C4-2B (cell line): ENCODE data around the gene INPP5K.
"Not testable (repeated sequence)": the region's sequence is repeated elsewhere in the genome, so short reads cannot be mapped to it uniquely, and the experiment has no call there.

Source experiments
- H3K27ac ChIP-seq: fragments of 450-650 bp; 2 replicates; pipeline ENCODE4 v1.5.1; 2017
- ZFX ChIP-seq: fragments of 450-650 bp; IDR thresholded peaks from 2 replicates; pipeline ENCODE4 v1.6.1; 2017
- TF ChIP-seq, protein P1 (sequence below): fragments of 450-650 bp; conservative IDR thresholded peaks from 2 replicates; pipeline ENCODE4 v1.5.1; 2017; ENCODE audit warnings: mild to moderate bottlenecking

INPP5K gene

DNA sequence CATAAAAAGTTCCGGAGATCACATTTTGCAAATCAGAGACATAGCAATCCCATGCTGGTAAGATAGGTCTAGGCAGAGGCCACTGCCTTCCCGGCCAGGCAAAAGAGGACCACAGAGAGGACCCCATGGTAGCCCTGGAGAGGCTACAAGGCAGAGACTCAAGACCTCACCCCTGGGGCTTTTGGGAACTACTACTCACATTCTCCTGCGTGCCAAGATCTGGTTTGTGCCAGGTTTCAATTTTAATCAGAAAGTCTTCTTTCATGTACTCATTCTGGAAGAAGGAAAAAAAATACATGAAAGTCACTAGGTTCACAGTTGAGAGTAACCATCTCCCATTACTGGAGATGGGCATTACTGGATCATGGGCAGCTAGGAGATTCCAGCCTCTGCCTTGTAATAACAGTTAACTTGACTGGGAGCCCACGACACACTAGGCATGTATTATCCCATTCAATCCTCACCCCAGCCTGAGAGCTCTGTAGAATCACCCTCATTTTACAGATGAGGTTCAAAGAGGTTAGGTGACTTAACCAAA lies 25.0 kb upstream of the INPP5K start:
- no peak overlapping the region for H3K27ac ChIP-seq

DNA sequence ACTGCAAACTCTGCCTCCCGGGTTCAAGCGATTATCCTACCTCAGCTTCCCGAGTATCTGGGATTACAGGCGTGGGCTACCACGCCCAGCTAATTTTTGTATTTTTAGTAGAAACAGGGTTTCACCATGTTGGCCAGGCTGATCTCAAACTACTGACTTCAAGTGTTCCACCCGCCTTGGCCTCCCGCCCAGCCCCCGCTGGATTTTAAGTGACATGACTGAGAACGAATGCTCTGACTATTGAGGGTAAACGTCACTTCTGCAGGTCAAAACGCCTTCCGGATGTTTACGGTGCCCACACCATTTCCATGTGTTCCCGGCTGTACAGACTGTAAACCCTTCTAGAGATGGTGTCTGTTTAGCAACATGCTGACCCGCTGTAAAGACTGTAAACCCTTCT lies 23.4 kb upstream of the INPP5K start:
- no peak overlapping the region for H3K27ac ChIP-seq
- TF ChIP-seq ZFX = no peak
- TF ChIP-seq, protein P1, sequence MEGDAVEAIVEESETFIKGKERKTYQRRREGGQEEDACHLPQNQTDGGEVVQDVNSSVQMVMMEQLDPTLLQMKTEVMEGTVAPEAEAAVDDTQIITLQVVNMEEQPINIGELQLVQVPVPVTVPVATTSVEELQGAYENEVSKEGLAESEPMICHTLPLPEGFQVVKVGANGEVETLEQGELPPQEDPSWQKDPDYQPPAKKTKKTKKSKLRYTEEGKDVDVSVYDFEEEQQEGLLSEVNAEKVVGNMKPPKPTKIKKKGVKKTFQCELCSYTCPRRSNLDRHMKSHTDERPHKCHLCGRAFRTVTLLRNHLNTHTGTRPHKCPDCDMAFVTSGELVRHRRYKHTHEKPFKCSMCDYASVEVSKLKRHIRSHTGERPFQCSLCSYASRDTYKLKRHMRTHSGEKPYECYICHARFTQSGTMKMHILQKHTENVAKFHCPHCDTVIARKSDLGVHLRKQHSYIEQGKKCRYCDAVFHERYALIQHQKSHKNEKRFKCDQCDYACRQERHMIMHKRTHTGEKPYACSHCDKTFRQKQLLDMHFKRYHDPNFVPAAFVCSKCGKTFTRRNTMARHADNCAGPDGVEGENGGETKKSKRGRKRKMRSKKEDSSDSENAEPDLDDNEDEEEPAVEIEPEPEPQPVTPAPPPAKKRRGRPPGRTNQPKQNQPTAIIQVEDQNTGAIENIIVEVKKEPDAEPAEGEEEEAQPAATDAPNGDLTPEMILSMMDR = no peak

More for the DNA sequence above, 25.0 kb upstream of the INPP5K start:
- no peak for TF ChIP-seq ZFX
- TF ChIP-seq, protein P1 = no peak

DNA sequence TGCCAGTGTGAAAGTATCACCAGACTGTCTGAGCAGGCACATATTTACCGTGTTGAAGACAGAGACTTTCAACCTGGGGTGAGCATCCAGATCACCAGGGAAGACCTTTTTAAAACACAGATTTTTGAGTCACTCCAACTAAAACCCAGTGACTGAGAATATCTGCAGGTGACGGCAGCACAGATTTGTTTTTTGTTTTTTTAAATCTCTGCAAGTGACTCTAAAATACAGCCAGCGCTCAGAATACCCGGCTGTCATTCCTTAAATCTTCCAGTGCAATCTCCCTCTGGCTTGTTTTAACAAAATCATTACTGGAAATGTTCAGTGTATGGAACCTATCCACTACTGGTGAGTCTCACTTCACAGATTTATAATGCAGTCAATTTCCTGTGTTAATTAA lies 19.3 kb upstream of the INPP5K start:
- no peak overlapping the region for H3K27ac ChIP-seq
- TF ChIP-seq, protein P1 = no peak
- no peak for TF ChIP-seq ZFX

DNA sequence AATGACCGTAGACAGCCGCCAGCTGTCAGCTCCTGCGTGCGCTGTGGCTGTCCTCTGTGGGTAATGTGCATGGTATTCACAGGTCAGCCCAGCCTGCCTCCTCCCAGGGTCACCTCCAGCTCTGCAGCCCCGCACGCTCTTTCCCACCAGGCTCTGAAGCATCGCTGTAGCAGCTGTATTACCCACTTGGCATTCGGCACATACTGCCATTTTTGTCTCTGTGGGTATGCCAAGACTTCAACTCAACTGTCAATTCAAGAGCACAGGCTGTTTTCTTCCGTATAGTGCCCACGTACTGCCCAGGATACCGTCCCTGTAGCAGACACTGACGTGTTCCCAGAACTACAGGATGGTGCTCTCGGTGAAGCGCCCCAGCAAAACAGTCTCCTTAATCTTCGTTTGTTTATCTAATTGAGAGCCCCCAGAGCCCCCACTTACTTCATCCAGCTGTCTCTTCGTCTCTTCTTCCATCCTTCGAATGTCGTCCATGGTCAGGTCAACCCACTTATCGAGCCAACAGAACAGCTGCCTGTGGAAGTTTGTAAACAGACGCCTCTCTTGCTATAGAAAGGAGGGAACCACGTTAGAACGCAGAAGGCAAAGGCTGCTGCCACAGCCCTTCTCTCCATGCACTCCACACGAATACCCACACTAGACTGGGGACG lies 17.4 kb upstream of the INPP5K start:
- no peak for TF ChIP-seq ZFX
- TF ChIP-seq, protein P1 = no peak
- no peak overlapping the region for H3K27ac ChIP-seq

DNA sequence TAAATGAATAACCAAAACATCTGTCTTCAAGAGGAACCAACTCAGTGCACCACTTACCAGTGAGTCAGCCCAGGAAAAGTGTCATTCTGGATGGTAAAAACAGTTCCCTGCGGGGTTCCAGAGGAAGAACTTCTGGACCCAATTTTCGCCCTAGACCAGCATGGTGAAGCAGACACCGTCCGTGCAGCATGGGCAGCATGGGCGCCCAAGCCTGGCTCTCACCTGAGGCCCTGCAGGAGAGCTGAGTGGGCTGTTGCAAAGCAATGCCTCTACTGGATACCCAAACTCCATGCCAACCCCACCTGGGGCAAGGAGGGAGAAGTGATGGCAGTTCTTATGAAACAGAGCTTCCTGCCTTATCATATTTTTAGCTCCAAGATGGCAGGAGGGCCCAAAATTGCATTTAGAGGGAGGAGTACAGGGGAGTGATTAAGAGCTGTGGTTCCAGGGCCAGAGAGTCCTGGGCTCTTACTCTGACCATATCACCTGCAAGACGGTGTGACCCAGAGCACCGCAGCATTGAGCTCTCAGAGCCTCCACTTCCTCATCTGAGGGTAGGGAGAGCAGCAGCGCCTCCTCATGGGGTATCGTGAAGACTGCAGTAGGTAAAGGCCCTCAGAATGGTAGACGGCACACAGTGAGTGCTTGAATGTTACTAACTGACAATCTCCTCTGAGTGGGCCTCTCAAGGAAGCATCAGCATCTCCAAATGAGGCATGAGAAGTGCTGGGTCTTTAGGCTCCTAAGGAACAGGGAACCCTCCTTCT lies 16.6 kb upstream of the INPP5K start:
- no peak for TF ChIP-seq ZFX
- TF ChIP-seq, protein P1 = no peak
- no peak overlapping the region for H3K27ac ChIP-seq

DNA sequence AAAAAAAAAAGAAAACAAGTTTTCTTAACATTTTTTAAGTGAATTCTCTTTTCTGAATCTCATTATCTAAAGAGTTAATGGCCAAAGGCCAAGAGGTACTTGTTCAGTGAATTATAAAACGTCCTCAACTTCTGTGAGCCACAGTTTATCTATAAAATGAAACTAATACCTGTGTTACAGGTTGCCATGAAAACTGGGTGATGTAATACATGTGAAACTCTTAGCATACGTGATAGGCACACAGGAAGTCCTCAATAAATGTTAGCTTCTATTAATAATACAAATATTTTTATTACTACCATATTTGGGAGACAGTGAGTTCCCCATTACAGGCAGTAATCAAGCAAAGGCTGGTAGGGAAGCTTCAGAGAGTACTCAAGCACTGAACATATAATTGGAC lies 13.5 kb upstream of the INPP5K start:
- TF ChIP-seq, protein P1 = no peak
- no peak for TF ChIP-seq ZFX
- peak overlapping the region; percentile 27; the same call in 1 of the 2 replicates for H3K27ac ChIP-seq

DNA sequence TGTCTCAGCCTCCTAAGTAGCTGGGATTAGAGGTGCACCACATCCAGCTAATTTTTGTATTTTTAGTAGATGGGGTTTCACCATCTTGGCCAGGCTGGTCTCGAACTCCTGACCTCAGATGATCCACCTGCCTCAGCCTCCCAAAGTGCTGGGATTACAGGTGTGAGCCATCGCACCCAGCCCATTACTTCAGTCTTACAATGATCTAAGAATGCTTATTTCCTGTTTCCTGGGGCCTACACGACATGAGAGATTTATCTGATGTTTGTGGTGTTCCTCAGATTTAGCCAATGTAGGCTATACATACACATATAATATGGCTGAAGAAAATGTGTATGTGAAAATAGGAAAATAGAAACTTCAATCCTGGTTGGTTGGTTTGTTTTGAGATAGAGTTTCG lies 10.5 kb upstream of the INPP5K start:
- not testable (repeated sequence) for H3K27ac ChIP-seq
